ENCODE data around the gene VAV2. TPM values are rescaled to one million over a fixed set of nuclear protein-coding genes. Genes with fewer than 3 reads are reported as not detected.

Gene VAV2
- total and polyA plus RNA-seq, 2 of the 4 experiments (the other 2 are of a cell fraction): 10.8 to 13.4 TPM

GRCh38 chr9:133832877-133833276 is 159.2 kb downstream of the VAV2 start:
- Histone ChIP-seq H3K4me3 (ENCODE audit: insufficient read depth, low read depth, low read length) (no peak overlapping the region), H3K18ac (ENCODE audit: low read depth, low read length) (no peak overlapping the region), H3K4me1 (ENCODE audit: control insufficient read depth, insufficient read depth, low read length) (no peaks in the 10 kb centered on the region), H4K5ac (ENCODE audit: low read depth, low read length) (no peak overlapping the region), H3K9ac (ENCODE audit: low read depth, low read length) (no peak overlapping the region), H2AK9ac (replicated peaks; ENCODE audit: low read depth, low read length, poor library complexity) (no peak overlapping the region), H4K8ac (ENCODE audit: low read depth in 2 of 2, low read length in 2 of 2) (no peak overlapping the region), H3K14ac (replicated peaks; ENCODE audit: low read depth, low read length) (no peak overlapping the region), H2AFZ (replicated peaks; ENCODE audit: low read length, poor library complexity) (no peak overlapping the region), H3K4ac (ENCODE audit: low read depth, low read length) (no peak overlapping the region), H4K91ac (ENCODE audit: insufficient read depth, low read depth, low read length) (no peak overlapping the region), H3K4me2 (ENCODE audit: low read depth, low read length) (no peak overlapping the region), H2BK5ac (ENCODE audit: low read depth, low read length, poor library complexity, severe bottlenecking) (no peak overlapping the region), H2BK120ac (ENCODE audit: low read depth, low read length) (no peak overlapping the region), H3K79me1 (ENCODE audit: low read depth in 1 of 2, low read length in 2 of 2) (peaks cover 12 to 34% of the 10 kb centered on the region in 2 experiments), H3K23ac (ENCODE audit: low read depth, low read length) (no peak overlapping the region), H2BK20ac (ENCODE audit: low read depth, low read length) (no peak overlapping the region), H3K27ac (ENCODE audit: insufficient read depth, low read length) (no peak overlapping the region), H2BK15ac (ENCODE audit: low read depth, low read length) (no peak overlapping the region), H3K36me3 (ENCODE audit: control insufficient read depth, insufficient read depth, low read length) (peaks cover 7% of the 10 kb centered on the region), H4K20me1 (ENCODE audit: insufficient read depth, low read length) (peaks cover 5% of the 10 kb centered on the region), H3K9me3 (ENCODE audit: control insufficient read depth, insufficient read depth, low read length) (no peaks in the 10 kb centered on the region), H3K27me3 (ENCODE audit: control insufficient read depth, insufficient read depth, low read length) (no peaks in the 10 kb centered on the region), H3K56ac (ENCODE audit: extremely low read depth, insufficient read depth, low read length) (no peak overlapping the region), H3K9me1 (ENCODE audit: insufficient read depth, low read length) (peaks cover 7% of the 10 kb centered on the region; the same call in 1 of the 2 replicates), H2AK5ac (ENCODE audit: low read depth, low read length) (no peak overlapping the region)
- DNase-seq (no peak), ATAC-seq (ENCODE audit: low read depth) (no peak)
- ChIA-PET POLR2A (ENCODE audit: unreplicated experiment) (no interaction called here), CTCF (interaction anchor here (0.7 kb wide), 1 partner anchor 12 kb away, joined by 3 read pairs; no protein-coding TSS in a partner anchor)
- no peak for TF ChIP-seq ELK1 (IDR thresholded peaks at IDR 0.05; ENCODE audit: borderline replicate concordance, low read depth, low read length)
- no peak for TF ChIP-seq CEBPB (IDR thresholded peaks at IDR 0.05; ENCODE audit: low read depth, low read length)
- TF ChIP-seq CTCF (conservative IDR thresholded peaks at IDR 0.05; ENCODE audit: low read depth, low read length): no peak
- dilution Hi-C loops (cut with HindIII; ENCODE audit: low sequenced_read_pairs, unreplicated experiment) (no loop called here), in situ Hi-C loops (cut with MboI; ENCODE audit: low sequenced_read_pairs) (no loop called here), intact Hi-C loops (cut with micrococcal nuclease) (no loop called here)
- WGBS, 2 experiments (ENCODE audit: extremely low coverage in 2 of 2, insufficient read length in 1 of 2): no CpG with 5 or more reads among the region's 8 CpGs
- no TSS peak for BruUV-seq (replicated peaks)
